Breast epithelium (tissue), 3 donors: Measurements from ENCODE around the gene BEST2.

Experiments
- POLR2A ChIP-seq: fragments of 450-650 bp; IDR thresholded peaks from one replicate; pipeline ENCODE4 v1.6.1; 2016; ENCODE audit warnings: antibody characterized with exemption, mild to moderate bottlenecking, moderate library complexity
- POLR2AphosphoS5 ChIP-seq, 3 donors: sonication (generic); formaldehyde crosslinking; IDR thresholded peaks; one replicate each; pipeline ENCODE4 v1.6.1; 2017; ENCODE audit warnings: antibody characterized with exemption in 3 of 3
- TF ChIP-seq, protein P1 (sequence below), 3 donors: fragments of 450-650 bp; IDR thresholded peaks; one replicate each; pipeline ENCODE4 v1.5.1; 2016 to 2017; ENCODE audit warnings: antibody characterized with exemption in 3 of 3, mild to moderate bottlenecking in 3 of 3, moderate library complexity in 3 of 3

DNA sequence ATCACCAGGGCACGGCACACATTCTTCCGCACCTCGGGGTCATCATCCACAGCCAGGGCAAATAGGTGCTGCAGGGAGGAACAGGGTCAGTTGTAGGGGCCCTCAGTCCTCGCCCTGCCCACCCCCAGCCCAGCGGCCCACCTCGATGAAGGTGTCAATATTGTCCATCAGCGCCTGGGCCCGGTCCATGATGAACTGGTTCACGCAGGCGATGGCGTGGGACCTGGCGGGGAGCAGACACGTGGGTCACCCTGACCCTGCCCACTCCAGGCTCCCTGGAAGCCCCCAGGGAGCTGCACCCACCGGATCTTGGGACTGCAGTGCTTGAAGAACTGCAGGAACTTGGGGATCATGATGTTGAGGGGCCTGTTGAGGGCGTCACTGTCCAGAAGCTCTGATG lies 36.5 kb upstream of the BEST2 start:
- TF ChIP-seq POLR2A (no peak), POLR2AphosphoS5 (IDR thresholded peaks at IDR 0.05) (no peak)
- TF ChIP-seq, protein P1, sequence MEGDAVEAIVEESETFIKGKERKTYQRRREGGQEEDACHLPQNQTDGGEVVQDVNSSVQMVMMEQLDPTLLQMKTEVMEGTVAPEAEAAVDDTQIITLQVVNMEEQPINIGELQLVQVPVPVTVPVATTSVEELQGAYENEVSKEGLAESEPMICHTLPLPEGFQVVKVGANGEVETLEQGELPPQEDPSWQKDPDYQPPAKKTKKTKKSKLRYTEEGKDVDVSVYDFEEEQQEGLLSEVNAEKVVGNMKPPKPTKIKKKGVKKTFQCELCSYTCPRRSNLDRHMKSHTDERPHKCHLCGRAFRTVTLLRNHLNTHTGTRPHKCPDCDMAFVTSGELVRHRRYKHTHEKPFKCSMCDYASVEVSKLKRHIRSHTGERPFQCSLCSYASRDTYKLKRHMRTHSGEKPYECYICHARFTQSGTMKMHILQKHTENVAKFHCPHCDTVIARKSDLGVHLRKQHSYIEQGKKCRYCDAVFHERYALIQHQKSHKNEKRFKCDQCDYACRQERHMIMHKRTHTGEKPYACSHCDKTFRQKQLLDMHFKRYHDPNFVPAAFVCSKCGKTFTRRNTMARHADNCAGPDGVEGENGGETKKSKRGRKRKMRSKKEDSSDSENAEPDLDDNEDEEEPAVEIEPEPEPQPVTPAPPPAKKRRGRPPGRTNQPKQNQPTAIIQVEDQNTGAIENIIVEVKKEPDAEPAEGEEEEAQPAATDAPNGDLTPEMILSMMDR (IDR thresholded peaks at IDR 0.05): no peak
